Nephron (organoid): ENCODE results near the gene RAB11FIP4.
A peak's percentile ranks its signal among the peaks of the same experiment; 100 is the strongest.

ENCODE experiments used
- H3K27ac Mint-ChIP-seq, 3 experiments: 2 replicates each; pipeline ENCODE4 v1.8.0; 2020; ENCODE audit warnings: mixed read lengths in 3 of 3, mild to moderate bottlenecking in 2 of 3, moderate library complexity in 1 of 3
- H3K27me3 Mint-ChIP-seq: 2 replicates; pipeline ENCODE4 v1.8.0; 2021; ENCODE audit warnings: low read depth, mild to moderate bottlenecking, moderate library complexity, mixed read lengths
- H3K36me3 Mint-ChIP-seq: 2 replicates; pipeline ENCODE4 v1.8.0; 2020; ENCODE audit warnings: low read depth, mixed read lengths
- H3K4me1 Mint-ChIP-seq: 2 replicates; pipeline ENCODE4 v1.8.0; 2020; ENCODE audit warnings: mixed read lengths
- H3K4me3 Mint-ChIP-seq, 3 experiments: 2 replicates each; pipeline ENCODE4 v1.8.0; 2020; ENCODE audit warnings: mild to moderate bottlenecking in 3 of 3, mixed read lengths in 3 of 3, moderate library complexity in 2 of 3
- H3K9me3 Mint-ChIP-seq: 2 replicates; pipeline ENCODE4 v1.8.0; 2020; ENCODE audit warnings: mixed read lengths
- TF ChIP-seq, protein P1 (sequence below), 3 experiments: fragments of 200-600 bp; sonication (generic); IDR thresholded peaks; one replicate each; pipeline ENCODE4 v1.5.0; 2021; ENCODE audit warnings: antibody characterized with exemption in 3 of 3; ENCODE audit not compliant: unreplicated experiment in 3 of 3

RAB11FIP4 gene

DNA sequence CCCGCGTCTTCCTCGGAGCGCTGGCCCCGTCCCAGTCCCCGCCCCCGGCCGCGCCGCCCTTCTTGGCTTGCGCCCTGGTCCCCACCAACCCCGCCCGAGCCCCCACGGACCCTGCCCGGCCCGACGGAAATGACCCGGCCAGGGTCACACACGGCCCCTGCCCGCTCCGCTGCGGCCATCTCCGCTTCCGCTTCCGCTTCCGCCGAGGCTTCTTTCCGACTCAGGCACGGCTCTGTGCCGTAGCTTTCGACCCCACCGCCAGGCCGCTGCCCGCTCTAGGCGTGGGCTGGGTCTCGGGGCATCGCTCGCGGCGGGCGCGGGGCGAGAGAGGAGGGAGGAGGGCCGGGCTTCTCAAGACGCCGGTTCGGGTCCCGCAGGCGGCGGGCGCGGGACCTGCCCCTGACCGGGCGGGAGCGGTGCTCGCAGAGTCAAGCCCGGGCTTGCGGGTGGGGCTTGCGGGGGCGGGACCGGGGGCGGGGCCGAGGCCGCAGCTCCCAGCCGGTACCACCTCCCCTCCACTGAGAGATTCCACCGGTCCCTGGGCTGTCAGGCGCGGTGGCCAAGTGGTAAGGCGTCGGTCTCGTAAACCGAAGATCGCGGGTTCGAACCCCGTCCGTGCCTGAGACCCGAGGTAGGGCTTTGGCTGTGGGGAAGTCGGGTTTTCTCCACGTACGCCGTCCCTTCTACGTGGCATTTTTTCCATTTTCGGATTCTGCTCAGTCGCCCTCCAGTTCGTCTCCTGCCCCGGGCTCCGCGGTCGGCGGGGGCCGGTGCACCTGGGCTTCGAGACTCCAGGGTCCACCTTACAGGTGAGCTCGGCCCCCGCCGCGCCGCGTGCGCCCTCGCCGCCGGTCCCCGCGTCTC, 158.3 kb downstream of the RAB11FIP4 start:
- Mint-ChIP-seq H3K4me3 (peak overlapping the region; percentile 72 to 89 (median 88)), H3K27me3 (peaks cover 17% of the 10 kb centered on the region), H3K4me1 (no peaks in the 10 kb centered on the region), H3K9me3 (no peaks in the 10 kb centered on the region), H3K36me3 (no peaks in the 10 kb centered on the region), H3K27ac (peak overlapping the region; percentile 52 to 70 (median 63))
- TF ChIP-seq, protein P1, sequence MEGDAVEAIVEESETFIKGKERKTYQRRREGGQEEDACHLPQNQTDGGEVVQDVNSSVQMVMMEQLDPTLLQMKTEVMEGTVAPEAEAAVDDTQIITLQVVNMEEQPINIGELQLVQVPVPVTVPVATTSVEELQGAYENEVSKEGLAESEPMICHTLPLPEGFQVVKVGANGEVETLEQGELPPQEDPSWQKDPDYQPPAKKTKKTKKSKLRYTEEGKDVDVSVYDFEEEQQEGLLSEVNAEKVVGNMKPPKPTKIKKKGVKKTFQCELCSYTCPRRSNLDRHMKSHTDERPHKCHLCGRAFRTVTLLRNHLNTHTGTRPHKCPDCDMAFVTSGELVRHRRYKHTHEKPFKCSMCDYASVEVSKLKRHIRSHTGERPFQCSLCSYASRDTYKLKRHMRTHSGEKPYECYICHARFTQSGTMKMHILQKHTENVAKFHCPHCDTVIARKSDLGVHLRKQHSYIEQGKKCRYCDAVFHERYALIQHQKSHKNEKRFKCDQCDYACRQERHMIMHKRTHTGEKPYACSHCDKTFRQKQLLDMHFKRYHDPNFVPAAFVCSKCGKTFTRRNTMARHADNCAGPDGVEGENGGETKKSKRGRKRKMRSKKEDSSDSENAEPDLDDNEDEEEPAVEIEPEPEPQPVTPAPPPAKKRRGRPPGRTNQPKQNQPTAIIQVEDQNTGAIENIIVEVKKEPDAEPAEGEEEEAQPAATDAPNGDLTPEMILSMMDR (IDR thresholded peaks at IDR 0.05; ENCODE audit: unreplicated experiment in 3 of 3): no peak

GRCh38 chr17:31550389-31551056, 159.0 kb downstream of the RAB11FIP4 start:
- Mint-ChIP-seq H3K27me3 (peaks cover 21% of the 10 kb centered on the region), H3K27ac (peak overlapping the region; percentile 12 to 52 (median 25)), H3K4me3 (peak overlapping the region; percentile 72 to 88 (median 87)), H3K4me1 (no peaks in the 10 kb centered on the region), H3K9me3 (no peaks in the 10 kb centered on the region), H3K36me3 (no peaks in the 10 kb centered on the region)
- TF ChIP-seq, protein P1 (IDR thresholded peaks at IDR 0.05; ENCODE audit: unreplicated experiment in 3 of 3): no peak

- Mint-ChIP-seq H3K4me1 (no peaks in the 10 kb centered on the region), H3K36me3 (no peaks in the 10 kb centered on the region), H3K27me3 (peaks cover 31% of the 10 kb centered on the region), H3K4me3 (peak overlapping the region; percentile 33 to 54 (median 37)), H3K27ac (no peak overlapping the region), H3K9me3 (no peaks in the 10 kb centered on the region)
- TF ChIP-seq, protein P1 (IDR thresholded peaks at IDR 0.05; ENCODE audit: unreplicated experiment in 3 of 3): no peak
These were observed 161.1 kb downstream of the RAB11FIP4 start for GRCh38 chr17:31552568-31552967.

GRCh38 chr17:31553506-31553905, 162.0 kb downstream of the RAB11FIP4 start:
- Mint-ChIP-seq H3K4me3 (peak overlapping the region in 2 of 3 experiments; percentile 15 to 46), H3K9me3 (no peaks in the 10 kb centered on the region), H3K27ac (no peak overlapping the region), H3K27me3 (peaks cover 38% of the 10 kb centered on the region), H3K36me3 (no peaks in the 10 kb centered on the region), H3K4me1 (no peaks in the 10 kb centered on the region)
- TF ChIP-seq, protein P1 (IDR thresholded peaks at IDR 0.05; ENCODE audit: unreplicated experiment in 3 of 3): no peak

GRCh38 chr17:31554930-31555329, 163.5 kb downstream of the RAB11FIP4 start:
- Mint-ChIP-seq H3K36me3 (no peaks in the 10 kb centered on the region), H3K4me3 (peak overlapping the region in 1 of 3 experiments; percentile 21), H3K4me1 (no peaks in the 10 kb centered on the region), H3K9me3 (no peaks in the 10 kb centered on the region), H3K27ac (no peak overlapping the region), H3K27me3 (peaks cover 39% of the 10 kb centered on the region)
- TF ChIP-seq, protein P1 (IDR thresholded peaks at IDR 0.05; ENCODE audit: unreplicated experiment in 3 of 3): no peak
